HT-29 (cell line): Measurements from ENCODE around the gene ARL4C. TPM values are rescaled to one million over a fixed set of nuclear protein-coding genes. Genes with fewer than 3 reads are reported as not detected.

Experiments
- DNase-seq: peaks from one replicate; pipeline ENCODE4 v3.0.0-alpha.2; 2015; ENCODE audit warnings: low spot score
- total RNA-seq: library from RNA; depleted of rRNA; stranded (reverse); fragments of >200 nt; shearing (Covaris generic); gene quantifications from 2 replicates; pipeline ENCODE4 v1.2.3, GENCODE V29; 2014; rRNA removed

ARL4C gene
- 1.5 and 2.1 TPM in 2 replicates for total RNA-seq

GRCh38 chr2:234496835-234497593 lies at the start of gene ARL4C:
ARL4C (minus strand) TSS chr2:234497081; CDS start chr2:234496586, 495 bp downstream.
- DNase-seq, result peak; percentile 56

- DNase-seq, result peak; percentile 80
Observed at GRCh38 chr2:234544659-234545611, 48.1 kb upstream of the ARL4C start.

- DNase-seq, result no peak
Observed at GRCh38 chr2:234542742-234543141, 45.9 kb upstream of the ARL4C start.

GRCh38 chr2:234537929-234538328 lies 41.0 kb upstream of the ARL4C start:
- no peak for DNase-seq

GRCh38 chr2:234536178-234536965 lies 39.5 kb upstream of the ARL4C start:
- no peak for DNase-seq

GRCh38 chr2:234535464-234535863 lies 38.6 kb upstream of the ARL4C start:
- DNase-seq, result no peak

GRCh38 chr2:234534515-234534914 lies 37.6 kb upstream of the ARL4C start:
- no peak for DNase-seq

GRCh38 chr2:234533626-234534025 lies 36.7 kb upstream of the ARL4C start:
- DNase-seq, result no peak

- no peak for DNase-seq
Observed at GRCh38 chr2:234528410-234529148, 31.7 kb upstream of the ARL4C start.

- DNase-seq, result no peak
Observed at GRCh38 chr2:234526711-234527110, 29.8 kb upstream of the ARL4C start.

GRCh38 chr2:234521536-234521935 lies 24.7 kb upstream of the ARL4C start:
- DNase-seq, result no peak

- no peak for DNase-seq
Observed at GRCh38 chr2:234518986-234519642, 22.2 kb upstream of the ARL4C start.

- DNase-seq, result no peak
Observed at GRCh38 chr2:234517971-234518370, 21.1 kb upstream of the ARL4C start.

- DNase-seq, result no peak
Observed at GRCh38 chr2:234514873-234515638, 18.2 kb upstream of the ARL4C start.

- no peak for DNase-seq
Observed at GRCh38 chr2:234514099-234514498, 17.2 kb upstream of the ARL4C start.

- DNase-seq, result no peak
Observed at GRCh38 chr2:234512884-234513669, 16.2 kb upstream of the ARL4C start.

- DNase-seq, result no peak
Observed at GRCh38 chr2:234502919-234503285, 6.0 kb upstream of the ARL4C start.

- no peak for DNase-seq
Observed at GRCh38 chr2:234502285-234502918, 5.5 kb upstream of the ARL4C start.
